HepG2 (cell line): ENCODE measurements around the gene SGMS1.

ENCODE experiments used
- CTCF ChIP-seq: sonication (generic); formaldehyde crosslinking; IDR thresholded peaks from 2 replicates; pipeline ENCODE4 v1.5.0; 2020; ENCODE audit warnings: mild to moderate bottlenecking, missing genetic modification reagents, moderate library complexity
- EZH2 ChIP-seq: conservative IDR thresholded peaks from 2 replicates; pipeline ENCODE4 v1.6.1; 2012; ENCODE audit warnings: mild to moderate bottlenecking, low read depth, low read length, moderate library complexity
- ZNF639 ChIP-seq: conservative IDR thresholded peaks from 2 replicates; pipeline ENCODE4 v1.6.1; 2018; ENCODE audit warnings: missing genetic modification reagents

GRCh38 chr10:50603151-50603850 is 20.5 kb downstream of the SGMS1 start:
- TF ChIP-seq CTCF (no peak), ZNF639 (CRISPR knock-in tag) (no peak), EZH2 (no peak)
